Psoas muscle (tissue), 8 donors: Measurements from ENCODE around the gene NDUFAF8. TPM values are rescaled to one million over a fixed set of nuclear protein-coding genes. Genes with fewer than 3 reads are reported as not detected.

Experiments
- ATAC-seq, 4 donors: fragments of 200-7000 bp; cut with Tn5 transposase; one replicate each; pipeline ENCODE4 v1.9.1; 2020; ENCODE audit warnings: moderate library complexity in 3 of 4, mild to moderate bottlenecking in 2 of 4
- DNase-seq, 2 donors: peaks; one replicate each; pipeline ENCODE4 v3.0.0-alpha.2; 2020
- H3K27ac ChIP-seq: fragments of 200-600 bp; one replicate; pipeline ENCODE4 v1.8.0; 2022
- H3K27me3 ChIP-seq, 3 donors: fragments of 200-600 bp in 1 of 3; one replicate each; pipeline versions ENCODE4 v1.6.1 to v1.8.0; 2013 to 2022; ENCODE audit warnings: low read length in 2 of 3, mild to moderate bottlenecking in 2 of 3, moderate library complexity in 1 of 3; ENCODE audit not compliant: insufficient read depth in 3 of 3
- H3K36me3 ChIP-seq, 2 donors: fragments of 200-600 bp in 1 of 2; one replicate each; pipeline versions ENCODE4 v1.6.1 to v1.8.0; 2013 to 2022; ENCODE audit warnings: low read depth in 1 of 2, mild to moderate bottlenecking in 1 of 2, moderate library complexity in 1 of 2; ENCODE audit not compliant: insufficient read depth in 1 of 2
- H3K4me1 ChIP-seq: fragments of 200-600 bp; one replicate; pipeline ENCODE4 v1.8.0; 2022
- H3K4me3 ChIP-seq: fragments of 200-600 bp; one replicate; pipeline ENCODE4 v1.8.0; 2022; ENCODE audit warnings: mild to moderate bottlenecking
- H3K9me3 ChIP-seq: fragments of 200-600 bp; one replicate; pipeline ENCODE4 v1.8.0; 2022
- CTCF ChIP-seq: fragments of 200-600 bp; IDR thresholded peaks from one replicate; pipeline ENCODE4 v1.8.0; 2022; ENCODE audit warnings: antibody characterized with exemption
- WGBS, 3 donors: extraction: QIAGEN DNeasy Blood & Tissue Kit; methylation state at CpG; one replicate each; pipeline versions ENCODE4 v1.1.6 to v1.1.7; 2013; 5-methylcytosine and 5-hydroxymethylcytosine counted together
- intact Hi-C, 2 donors: fragments of 100-400 bp; cut with DNase I; formaldehyde crosslinking; loops; one replicate each; pipeline versions ENCODE4 v1.11.0 to v1.14.2; 2022
- polyA plus RNA-seq, 3 donors: library from polyadenylated mRNA; stranded (reverse); fragments of 200-250 nt; gene quantifications; one replicate each; pipeline ENCODE4 v1.2.3, GENCODE V29; 2013
- total RNA-seq, 4 donors: library from RNA; stranded (reverse); fragmentation: NEBNext Ultra II Directional in 2 of 4; extraction: Animal tissue kit (Norgen Biotek cat#: 25700) in 2 of 4; gene quantifications; one replicate each; pipeline versions ENCODE4 v1.2.1 to v1.2.4, GENCODE V29; 2021 to 2023
- donor health status: healthy with polysubstance abuse.
- donor health status: DM: no; HTN: no; CAD: no; lungs with moderate emphysema.
- donor health status: Bipolar disorder and iron deficiency.
- donor health status: healthy.
- donor health status: DM: yes; HTN: yes; CAD: no.
- donor health status: DM: no; HTN: no; CAD: no.
- donor health status: DM: no; HTN: no; CAD: no.
- donor health status: DM: yes; HTN: yes; CAD: no.

NDUFAF8 gene
- total and polyA plus RNA-seq, 7 donors = 42.4 to 63.8 (median 54.9) TPM

- no peaks in the 10 kb centered on the region for H3K9me3 ChIP-seq
- peaks cover 0 to 9% of the 10 kb centered on the region in 2 donors for H3K36me3 ChIP-seq
- intact Hi-C loops = no loop called here
- no peak overlapping the region for H3K4me3 ChIP-seq
- H3K27ac ChIP-seq = no peak overlapping the region
- ATAC-seq (no peak), DNase-seq (no peak)
- H3K4me1 ChIP-seq = no peaks in the 10 kb centered on the region
- no peak for TF ChIP-seq CTCF
- WGBS, 3 donors = 87 to 93% (median 93%) methylated on average over 14 of the region's 14 CpGs
- no peaks in the 10 kb centered on the region for H3K27me3 ChIP-seq
Measured at GRCh38 chr17:81191646-81192045, 47.5 kb upstream of the NDUFAF8 start.

GRCh38 chr17:81192386-81193050 is 46.6 kb upstream of the NDUFAF8 start:
- Histone ChIP-seq H3K4me1 (no peaks in the 10 kb centered on the region), H3K36me3 (peaks cover 0 to 9% of the 10 kb centered on the region in 2 donors), H3K27me3 (no peaks in the 10 kb centered on the region), H3K4me3 (no peak overlapping the region), H3K27ac (no peak overlapping the region), H3K9me3 (no peaks in the 10 kb centered on the region)
- ATAC-seq (no peak), DNase-seq (no peak)
- 81 to 90% (median 89%) methylated on average over 30 to 34 of the region's 34 CpGs for WGBS, 3 donors
- intact Hi-C loops = no loop called here
- no peak for TF ChIP-seq CTCF

- 88 to 91% (median 90%) methylated on average over 17 of the region's 17 CpGs for WGBS, 3 donors
- H3K4me1 ChIP-seq = no peaks in the 10 kb centered on the region
- DNase-seq (no peak), ATAC-seq (no peak)
- TF ChIP-seq CTCF = no peak
- no peaks in the 10 kb centered on the region for H3K9me3 ChIP-seq
- no peak overlapping the region for H3K27ac ChIP-seq
- no peak overlapping the region for H3K4me3 ChIP-seq
- intact Hi-C loops = no loop called here
- H3K36me3 ChIP-seq = peaks cover 0 to 9% of the 10 kb centered on the region in 2 donors
- no peaks in the 10 kb centered on the region for H3K27me3 ChIP-seq
Measured at GRCh38 chr17:81193051-81193410, 46.1 kb upstream of the NDUFAF8 start.

GRCh38 chr17:81193470-81194224 is 45.5 kb upstream of the NDUFAF8 start:
- Histone ChIP-seq H3K36me3 (peaks cover 0 to 9% of the 10 kb centered on the region in 2 donors), H3K4me3 (no peak overlapping the region), H3K27ac (no peak overlapping the region), H3K9me3 (no peaks in the 10 kb centered on the region), H3K27me3 (no peaks in the 10 kb centered on the region), H3K4me1 (no peaks in the 10 kb centered on the region)
- WGBS, 3 donors = 80 to 91% (median 87%) methylated on average over 32 to 38 of the region's 38 CpGs
- intact Hi-C loops = no loop called here
- DNase-seq (no peak), ATAC-seq (no peak)
- no peak for TF ChIP-seq CTCF
